Measurements from ENCODE around the gene PAXX. TPM values are rescaled to one million over a fixed set of nuclear protein-coding genes. Genes with fewer than 3 reads are reported as not detected.

PAXX gene
- total RNA-seq, 4 donors from 2014 or later, result 65.7 to 142 (median 68.9) TPM

GRCh38 chr9:136964171-136964689 lies 28.0 kb upstream of the PAXX start:
- no peaks in the 10 kb centered on the region for H3K36me3 ChIP-seq
- H3K27ac ChIP-seq, result peak overlapping the region; percentile 36 to 88 (median 48)
- H3K4me3 ChIP-seq, result no peak overlapping the region
- peaks cover 0 to 73% (median 21%) of the 10 kb centered on the region in 4 donors for H3K4me1 ChIP-seq
- WGBS, 2 donors, result 38 to 69% methylated on average over 8 to 21 of the region's 22 CpGs
- no peak for TF ChIP-seq CTCF (IDR thresholded peaks at IDR 0.05)
- no peak for TF ChIP-seq EP300 (IDR thresholded peaks at IDR 0.05)
- TF ChIP-seq POLR2A (IDR thresholded peaks at IDR 0.05), result no peak
- no peaks in the 10 kb centered on the region for H3K27me3 ChIP-seq
- DNase-seq (ENCODE audit: low spot score in 2 of 2), result no peak
- no peaks in the 10 kb centered on the region for H3K9me3 ChIP-seq

- DNase-seq (ENCODE audit: low spot score in 2 of 2), result no peak
- H3K4me3 ChIP-seq, result no peak overlapping the region
- H3K27me3 ChIP-seq, result no peaks in the 10 kb centered on the region
- TF ChIP-seq CTCF (IDR thresholded peaks at IDR 0.05) (no peak), POLR2A (IDR thresholded peaks at IDR 0.05) (no peak), EP300 (IDR thresholded peaks at IDR 0.05) (no peak)
- H3K9me3 ChIP-seq, result no peaks in the 10 kb centered on the region
- 80 to 84% methylated on average over 26 of the region's 26 CpGs for WGBS, 2 donors
- peak overlapping the region in 3 of 4 donors; percentile 36 to 88 (median 42) for H3K27ac ChIP-seq
- peaks cover 0 to 73% (median 15%) of the 10 kb centered on the region in 4 donors for H3K4me1 ChIP-seq
- H3K36me3 ChIP-seq, result no peaks in the 10 kb centered on the region
Measured at GRCh38 chr9:136964833-136965422, 27.3 kb upstream of the PAXX start.

- Histone ChIP-seq H3K4me1 (peaks cover 0 to 66% (median 12%) of the 10 kb centered on the region in 4 donors), H3K27ac (peak overlapping the region in 3 of 4 donors; percentile 21 to 66 (median 26)), H3K27me3 (no peaks in the 10 kb centered on the region), H3K4me3 (peak overlapping the region in 1 of 4 donors; percentile 3), H3K9me3 (no peaks in the 10 kb centered on the region), H3K36me3 (no peaks in the 10 kb centered on the region)
- TF ChIP-seq CTCF (IDR thresholded peaks at IDR 0.05) (no peak), EP300 (IDR thresholded peaks at IDR 0.05) (peak; percentile 14 to 33), POLR2A (IDR thresholded peaks at IDR 0.05) (no peak)
- DNase-seq (ENCODE audit: low spot score in 2 of 2), result no peak
- 22 to 27% methylated on average over 23 of the region's 23 CpGs for WGBS, 2 donors
Measured at GRCh38 chr9:136965771-136966484, 26.3 kb upstream of the PAXX start.

- no peak for DNase-seq (ENCODE audit: low spot score in 2 of 2)
- Histone ChIP-seq H3K36me3 (no peaks in the 10 kb centered on the region), H3K4me1 (peaks cover 0 to 57% (median 12%) of the 10 kb centered on the region in 4 donors), H3K27me3 (no peaks in the 10 kb centered on the region), H3K9me3 (no peaks in the 10 kb centered on the region), H3K4me3 (no peak overlapping the region), H3K27ac (peak overlapping the region; percentile 2 to 70 (median 37))
- TF ChIP-seq POLR2A (IDR thresholded peaks at IDR 0.05), result no peak
- TF ChIP-seq CTCF (IDR thresholded peaks at IDR 0.05), result no peak
- TF ChIP-seq EP300 (IDR thresholded peaks at IDR 0.05), result no peak
- WGBS, 2 donors, result 53 to 59% methylated on average over 6 to 12 of the region's 17 CpGs
Measured at GRCh38 chr9:136968333-136969127, 23.7 kb upstream of the PAXX start.

All from tibial nerve (tissue), 4 donors.